Measurements from ENCODE around the gene BORCS8. TPM values are rescaled to one million over a fixed set of nuclear protein-coding genes. Genes with fewer than 3 reads are reported as not detected.

Gene BORCS8
- total and polyA plus RNA-seq, 2 of the 13 experiments (the other 11 are each of a cell fraction or from before 2014, with no cell fraction given): 9.6 to 13.3 TPM

- TF ChIP-seq SALL2 (CRISPR knock-in tag; IDR thresholded peaks at IDR 0.05) (peak; percentile 70; the same call in 1 of the 2 replicates), ARHGAP35 (CRISPR knock-in tag; IDR thresholded peaks at IDR 0.05; ENCODE audit: borderline replicate concordance) (no peak; the same call in 1 of the 2 replicates), ZNF343 (CRISPR knock-in tag; IDR thresholded peaks at IDR 0.05) (0 out of 2 replicates have a peak, but pooled peaks have one; percentile 32), RELA (CRISPR knock-in tag; IDR thresholded peaks at IDR 0.05) (no peak), ZBTB44 (CRISPR knock-in tag; IDR thresholded peaks at IDR 0.05) (peak; percentile 89; the same call in 1 of the 2 replicates), CENPBD1 (CRISPR knock-in tag; IDR thresholded peaks at IDR 0.05; ENCODE audit: borderline replicate concordance, low read depth) (no peak), GMEB1 (CRISPR knock-in tag; IDR thresholded peaks at IDR 0.05; ENCODE audit: borderline replicate concordance) (no peak), ZNF672 (CRISPR knock-in tag; IDR thresholded peaks at IDR 0.05) (no peak), ATF7-NPFF (CRISPR knock-in tag; IDR thresholded peaks at IDR 0.05; ENCODE audit: low read depth) (peak; percentile 48; the same call in 1 of the 2 replicates), GLI4 (CRISPR knock-in tag; IDR thresholded peaks at IDR 0.05; ENCODE audit: borderline replicate concordance) (no peak), ZNF513 (CRISPR knock-in tag; conservative IDR thresholded peaks at IDR 0.05) (no peak), ZNF615 (CRISPR knock-in tag; IDR thresholded peaks at IDR 0.05; ENCODE audit: borderline replicate concordance) (no peak), CBX1 (IDR thresholded peaks at IDR 0.05; ENCODE audit: low read depth) (no peak), E2F5 (CRISPR knock-in tag; conservative IDR thresholded peaks at IDR 0.05) (0 out of 2 replicates have a peak, but pooled peaks have one; percentile 44), BCL3 (CRISPR knock-in tag; IDR thresholded peaks at IDR 0.05) (no peak), DMTF1 (CRISPR knock-in tag; IDR thresholded peaks at IDR 0.05) (no peak), ZKSCAN8 (CRISPR knock-in tag; IDR thresholded peaks at IDR 0.05; ENCODE audit: borderline replicate concordance) (peak; percentile 55; the same call in 1 of the 2 replicates)
These were observed 22.9 kb upstream of the BORCS8 start (continued) for GRCh38 chr19:19214892-19215291.
